GM18507 (cell line): ENCODE results near the gene B3GAT2.
"Not testable (repeated sequence)": the region's sequence is repeated elsewhere in the genome, so short reads cannot be mapped to it uniquely, and the experiment has no call there.

Source experiments
- DNase-seq: peaks from one replicate; pipeline ENCODE4 v3.0.0; 2011; ENCODE audit warnings: low read depth; ENCODE audit not compliant: insufficient read length; ENCODE audit errors: extremely low spot score
- FAIRE-seq: peaks from 2 replicates; lab custom pipeline; 2011; peaks lifted over from hg19 to GRCh38; lab: Jason Lieb, UNC

Gene B3GAT2, protein sequence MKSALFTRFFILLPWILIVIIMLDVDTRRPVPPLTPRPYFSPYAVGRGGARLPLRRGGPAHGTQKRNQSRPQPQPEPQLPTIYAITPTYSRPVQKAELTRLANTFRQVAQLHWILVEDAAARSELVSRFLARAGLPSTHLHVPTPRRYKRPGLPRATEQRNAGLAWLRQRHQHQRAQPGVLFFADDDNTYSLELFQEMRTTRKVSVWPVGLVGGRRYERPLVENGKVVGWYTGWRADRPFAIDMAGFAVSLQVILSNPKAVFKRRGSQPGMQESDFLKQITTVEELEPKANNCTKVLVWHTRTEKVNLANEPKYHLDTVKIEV

DNA sequence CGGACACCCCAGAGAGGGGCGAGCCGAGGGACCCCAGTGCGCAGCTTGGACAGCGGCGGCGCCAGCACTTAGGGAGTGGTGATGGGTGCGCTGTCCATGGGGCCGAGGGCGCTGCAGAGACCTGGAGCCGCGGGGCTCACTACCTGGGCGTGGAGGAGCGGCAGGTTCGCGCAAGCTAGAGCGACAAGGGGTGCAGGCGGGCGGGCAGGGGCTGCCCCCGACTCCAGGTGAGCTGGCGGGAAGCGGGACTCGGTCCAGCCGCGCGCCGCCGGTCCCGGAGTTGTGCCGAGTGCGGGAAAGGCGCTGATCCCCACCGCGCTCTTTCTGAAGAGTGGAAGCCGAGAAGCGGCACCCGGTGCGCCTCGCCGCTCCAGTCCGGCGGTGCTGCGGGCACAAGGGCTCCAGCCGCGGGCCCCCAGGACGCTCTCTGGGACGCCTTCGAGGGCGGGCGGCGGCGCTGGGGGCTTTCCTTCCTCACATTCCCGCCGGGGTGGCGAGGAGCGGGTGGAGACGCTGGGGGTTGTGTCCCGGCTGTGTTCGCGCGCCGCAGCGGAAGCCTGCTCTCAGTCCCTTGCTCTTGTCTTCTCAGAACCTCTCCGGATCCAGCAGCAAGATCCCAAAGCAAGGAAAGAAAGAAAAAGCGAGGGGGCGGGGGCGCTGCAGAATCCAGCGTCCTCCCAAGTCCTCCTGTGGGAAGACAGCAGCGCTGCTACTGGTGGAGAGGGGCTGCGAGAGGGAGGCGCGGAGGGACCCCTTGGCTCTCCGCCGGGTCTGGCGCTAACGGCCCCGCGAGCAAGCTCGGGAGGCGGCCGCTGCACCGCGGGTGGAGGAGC, at the start of gene B3GAT2:
Gene B3GAT2 (minus strand): TSS at position 610 of the 833 bp plus-strand sequence. CDS start 631 bp downstream, outside the sequence.
- FAIRE-seq (no peak), DNase-seq (no peak)

DNA sequence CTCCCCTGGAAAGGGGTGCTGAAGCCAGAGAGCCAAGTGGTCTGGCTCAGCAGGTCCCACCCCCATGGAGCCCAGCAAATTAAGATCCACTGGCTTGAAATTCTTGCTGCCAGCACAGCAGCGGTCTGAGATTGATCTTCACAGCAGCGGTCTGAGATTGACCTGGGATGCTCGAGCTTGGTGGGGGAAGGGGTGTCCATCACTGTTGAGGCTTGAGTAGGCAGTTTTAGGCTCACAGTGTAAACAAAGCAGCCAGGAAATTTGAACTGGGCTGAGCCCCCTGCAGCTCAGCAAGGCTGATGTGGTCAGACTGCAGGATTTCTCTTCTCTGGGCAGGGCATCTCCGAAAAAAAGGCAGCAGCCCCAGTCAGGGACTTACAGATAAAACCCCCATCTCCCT, 41.3 kb upstream of the B3GAT2 start:
- FAIRE-seq = no peak
- DNase-seq = no peak

DNA sequence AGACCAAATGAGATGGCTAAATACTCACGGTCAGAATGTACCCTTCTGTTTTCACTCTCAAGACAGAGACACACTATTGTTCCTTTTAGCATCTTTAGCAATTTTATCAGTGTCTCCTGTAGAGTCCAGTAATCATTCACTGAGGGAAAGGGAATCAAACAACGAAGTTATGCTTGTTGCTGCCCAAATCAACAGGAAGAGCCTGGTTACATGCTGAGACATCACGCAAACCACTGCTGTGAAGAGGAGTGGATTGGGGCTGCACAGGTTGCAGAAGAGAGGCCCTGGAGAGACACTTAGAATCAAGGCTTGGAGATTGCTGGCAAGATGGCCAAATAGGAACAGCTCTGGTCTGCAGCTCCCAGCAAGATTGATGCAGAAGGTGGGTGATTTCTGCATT, 40.5 kb upstream of the B3GAT2 start:
- DNase-seq (no peak), FAIRE-seq (no peak)

- FAIRE-seq (no peak), DNase-seq (no peak)
Measured at GRCh38 chr6:70996106-70996505, 39.2 kb upstream of the B3GAT2 start.

DNA sequence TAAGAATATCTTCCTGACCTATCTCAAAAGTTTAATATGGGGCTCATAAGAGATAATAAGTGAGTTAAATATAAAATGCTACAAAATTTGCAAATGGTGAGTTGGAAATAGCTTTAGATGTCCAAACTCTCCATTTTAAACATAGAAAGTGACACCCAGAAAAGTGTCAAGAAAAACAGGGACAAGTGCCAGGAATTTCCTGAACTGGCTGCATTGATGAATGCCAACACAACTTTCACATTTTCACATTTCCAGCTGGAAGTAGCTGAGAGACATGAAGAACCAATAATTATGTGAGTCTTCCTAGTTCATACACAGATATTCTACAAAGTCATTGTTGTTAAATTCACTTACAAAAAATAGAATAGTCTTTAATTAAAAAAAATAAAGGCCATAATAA, 38.6 kb upstream of the B3GAT2 start:
- FAIRE-seq (no peak), DNase-seq (no peak)

DNA sequence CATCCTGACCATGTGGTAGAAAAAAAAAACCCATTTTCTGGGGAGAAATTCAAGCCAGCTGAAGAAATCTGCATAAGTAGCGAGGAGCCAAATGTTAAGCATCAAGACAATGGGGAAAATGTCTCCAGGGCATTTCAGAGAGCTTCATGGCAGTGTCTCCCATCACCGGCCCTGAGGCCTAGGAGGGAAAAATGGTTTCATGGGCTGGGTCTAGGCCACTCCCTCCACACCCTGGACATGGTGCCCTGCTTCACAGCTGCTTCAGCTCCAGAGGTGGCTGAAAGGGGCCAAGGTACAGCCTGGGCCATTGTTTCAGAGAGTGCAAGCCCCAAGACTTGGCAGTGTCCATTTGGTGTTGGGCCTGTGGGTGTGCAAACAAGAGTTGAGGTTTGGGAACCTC, 34.4 kb upstream of the B3GAT2 start:
- DNase-seq (no peak), FAIRE-seq (no peak)

- FAIRE-seq (no peak), DNase-seq (no peak)
Measured at GRCh38 chr6:70985156-70985555, 28.3 kb upstream of the B3GAT2 start.

DNA sequence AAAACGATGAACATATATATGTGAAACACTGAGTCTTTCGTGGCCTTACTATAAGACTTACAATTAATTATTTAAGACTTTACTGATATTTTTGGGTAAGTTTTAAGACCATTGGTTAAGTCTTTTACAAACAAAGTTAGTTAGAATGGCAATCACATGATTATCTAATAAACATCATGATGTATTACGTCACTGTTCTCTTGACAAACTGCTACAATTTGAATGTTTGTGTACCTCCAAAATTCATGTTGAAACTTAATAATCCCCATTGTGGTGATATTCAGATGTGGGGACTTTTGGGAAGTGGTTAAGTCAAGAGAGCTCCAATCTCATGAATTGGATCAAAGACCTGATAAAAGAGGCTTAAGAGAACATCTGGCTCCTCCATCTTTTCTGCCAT, 25.9 kb upstream of the B3GAT2 start:
- no peak for DNase-seq
- FAIRE-seq = no peak

DNA sequence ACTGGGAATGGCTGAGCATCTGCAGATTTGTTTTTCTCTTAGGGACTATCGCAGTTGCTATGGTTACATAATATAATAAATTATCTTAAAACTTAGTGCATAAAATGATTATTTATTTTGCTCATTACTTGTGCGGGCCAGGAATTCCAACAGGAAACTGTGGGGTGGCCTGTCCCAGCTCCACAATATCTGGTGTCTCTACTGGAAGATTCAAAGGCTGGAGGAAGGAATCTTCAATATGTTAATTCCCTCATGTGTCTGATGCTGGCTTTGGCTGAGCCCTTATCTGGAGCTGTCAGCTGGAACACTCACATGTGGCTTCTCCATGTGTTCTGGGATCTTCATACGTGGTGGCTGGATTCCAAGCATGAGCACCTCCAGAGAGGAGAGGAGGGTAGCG, 23.9 kb upstream of the B3GAT2 start:
- no peak for DNase-seq

GRCh38 chr6:70973604-70974003, 16.7 kb upstream of the B3GAT2 start:
- FAIRE-seq (no peak), DNase-seq (no peak)

More for the DNA sequence above, 23.9 kb upstream of the B3GAT2 start:
- FAIRE-seq = no peak

DNA sequence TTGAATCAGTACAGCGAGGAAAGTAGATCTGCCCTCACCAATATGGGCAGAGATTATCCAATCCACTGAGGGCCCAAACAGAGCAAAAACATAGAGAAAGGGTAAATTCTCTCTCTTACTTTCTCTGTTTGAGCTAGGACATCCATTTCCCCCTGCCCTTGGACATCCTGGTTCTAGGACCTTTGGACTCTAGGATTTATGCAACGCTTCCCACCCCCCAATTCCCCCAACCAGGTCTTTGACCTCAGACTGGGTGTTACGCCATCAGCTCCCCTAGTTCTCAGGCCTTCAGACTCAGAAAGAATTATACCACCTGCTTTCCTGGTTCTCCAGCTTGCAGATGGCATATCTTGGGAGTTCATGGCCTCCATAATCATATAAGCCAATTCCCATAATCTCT, 10.2 kb upstream of the B3GAT2 start:
- no peak for FAIRE-seq
- no peak for DNase-seq

DNA sequence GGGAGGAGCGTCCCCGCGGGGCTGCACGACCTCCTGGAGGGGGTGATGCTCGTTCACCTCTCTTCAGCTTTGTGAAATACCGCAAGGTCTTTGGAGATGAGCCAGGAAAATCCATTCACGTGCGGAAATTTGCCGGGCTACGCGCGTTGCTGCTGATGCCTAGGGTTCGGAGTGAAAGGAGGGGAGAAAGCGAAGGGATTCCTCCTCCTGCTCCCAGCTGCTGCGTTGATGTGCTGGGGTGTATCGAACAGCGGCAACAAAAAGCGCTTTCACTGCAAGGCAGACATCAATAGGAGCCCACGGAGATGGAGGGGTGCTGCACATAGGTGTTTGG, 391 bp upstream of the B3GAT2 start:
- no peak for FAIRE-seq
- DNase-seq = no peak

- DNase-seq = no peak
- no peak for FAIRE-seq
Measured at GRCh38 chr6:70956191-70956450, 739 bp downstream of the B3GAT2 start.

DNA sequence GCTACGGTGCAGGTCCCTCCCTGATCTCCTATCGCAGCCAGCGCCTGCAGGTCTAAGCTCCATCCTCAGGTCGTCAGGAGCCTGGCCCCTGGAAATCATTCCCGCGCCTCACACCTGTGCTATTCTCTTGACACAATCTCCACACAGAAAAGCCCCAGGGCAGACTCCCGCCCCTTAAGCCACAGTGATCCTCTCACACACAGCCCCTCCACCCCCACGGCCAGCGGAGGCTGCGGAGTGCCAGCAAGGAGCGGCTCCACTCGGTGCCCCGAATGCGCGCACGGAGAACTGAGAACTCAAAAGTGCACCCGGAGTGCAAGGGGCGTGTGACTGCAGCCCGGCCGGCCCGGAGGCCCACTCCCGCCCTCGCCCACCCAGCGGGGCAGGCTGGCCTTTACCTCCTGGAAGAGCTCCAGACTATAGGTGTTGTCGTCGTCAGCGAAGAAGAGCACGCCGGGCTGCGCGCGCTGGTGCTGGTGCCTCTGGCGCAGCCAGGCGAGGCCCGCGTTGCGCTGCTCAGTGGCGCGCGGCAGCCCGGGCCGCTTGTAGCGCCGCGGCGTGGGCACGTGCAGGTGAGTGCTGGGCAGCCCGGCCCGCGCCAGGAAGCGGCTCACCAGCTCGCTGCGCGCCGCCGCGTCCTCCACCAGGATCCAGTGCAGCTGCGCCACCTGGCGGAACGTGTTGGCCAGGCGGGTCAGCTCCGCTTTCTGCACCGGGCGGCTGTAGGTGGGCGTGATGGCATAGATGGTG, 1.2 kb downstream of the B3GAT2 start:
- DNase-seq = peak; percentile 65
- FAIRE-seq = peak; percentile 80

DNA sequence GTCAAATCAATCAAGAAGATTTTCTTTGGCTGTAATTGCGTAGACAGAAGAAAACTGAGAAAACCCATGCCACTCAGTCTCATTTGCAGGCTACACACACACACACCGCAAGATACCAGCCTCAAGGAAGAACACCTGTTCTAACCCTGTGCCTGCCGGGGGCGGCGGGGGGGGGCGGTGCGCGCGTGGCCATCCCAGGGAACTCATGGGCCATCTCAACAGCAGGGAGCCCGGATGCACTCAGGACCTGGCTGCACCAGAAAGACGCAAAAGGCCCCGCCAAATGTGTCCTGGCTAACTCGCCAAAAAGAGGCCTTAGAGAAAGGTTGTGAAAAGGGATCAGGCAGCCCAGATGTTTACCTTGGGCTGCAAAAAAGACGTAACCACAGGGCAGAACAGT, 2.1 kb downstream of the B3GAT2 start:
- no peak for DNase-seq
- FAIRE-seq = no peak

DNA sequence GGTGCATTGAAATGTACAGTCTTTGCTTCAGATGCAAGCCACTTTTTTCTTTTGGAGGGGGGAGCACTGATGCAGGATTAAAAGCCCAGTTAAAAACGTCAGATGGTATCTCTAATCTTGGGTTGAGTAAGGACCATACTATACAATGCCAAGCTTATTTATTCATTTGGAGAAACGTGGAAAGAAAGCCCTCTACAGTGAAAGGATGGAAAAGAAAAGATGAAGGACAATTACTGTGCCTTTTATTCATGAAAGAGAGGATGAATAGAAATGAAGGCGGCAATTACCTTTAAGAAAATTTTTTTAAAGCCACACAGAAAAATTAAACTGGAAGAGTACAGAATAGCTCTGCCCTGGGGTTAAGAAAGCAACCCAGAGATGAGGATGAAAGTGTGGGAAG, 2.7 kb downstream of the B3GAT2 start:
- FAIRE-seq (no peak), DNase-seq (no peak)

- FAIRE-seq = no peak
- DNase-seq = no peak
Measured at GRCh38 chr6:70952608-70953165, 4.2 kb downstream of the B3GAT2 start.

DNA sequence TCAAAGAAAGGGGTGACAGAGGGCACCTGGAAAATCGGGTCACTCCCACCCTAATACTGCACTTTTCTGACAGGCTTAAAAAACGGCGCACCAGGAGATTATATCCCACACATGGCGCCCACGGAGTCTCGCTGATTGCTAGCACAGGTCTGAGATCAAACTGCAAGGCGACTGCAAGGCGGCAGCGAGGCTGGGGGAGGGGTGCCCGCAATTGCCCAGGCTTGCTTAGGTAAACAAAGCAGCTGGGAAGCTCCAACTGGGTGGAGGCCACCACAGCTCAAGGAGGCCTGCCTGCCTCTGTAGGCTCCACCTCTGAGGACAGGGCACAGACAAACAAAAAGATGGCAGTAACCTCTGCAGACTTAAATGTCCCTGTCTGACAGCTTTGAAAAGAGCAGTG, 12.5 kb downstream of the B3GAT2 start:
- DNase-seq, FAIRE-seq: not testable (repeated sequence)

- DNase-seq (no peak), FAIRE-seq (no peak)
Measured at GRCh38 chr6:70933853-70934252, 23.0 kb downstream of the B3GAT2 start.

DNA sequence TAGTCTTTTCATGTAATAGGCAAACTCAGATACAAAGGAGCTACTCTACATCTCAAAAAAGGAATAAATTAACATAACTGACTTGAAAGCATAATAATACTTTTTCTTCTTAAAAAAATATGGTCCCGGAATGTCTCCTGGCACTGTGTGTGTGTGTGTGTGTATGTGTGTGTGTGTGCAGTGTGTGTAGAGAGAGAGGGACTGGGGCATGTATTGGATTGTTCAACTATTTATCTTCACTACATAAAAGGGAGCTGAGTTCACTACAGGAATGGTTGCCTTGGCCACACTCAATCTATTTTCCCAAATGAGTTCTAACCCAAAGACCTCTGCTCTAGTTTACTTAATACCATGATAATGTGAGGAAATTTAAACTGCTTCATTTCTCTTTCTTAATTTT, 51.1 kb downstream of the B3GAT2 start:
- DNase-seq (no peak), FAIRE-seq (no peak)
